Stimulated activated naive CD4-positive, alpha-beta T cell (primary cell): Measurements from ENCODE around the gene CHCHD4.
"Not testable (repeated sequence)": the region's sequence is repeated elsewhere in the genome, so short reads cannot be mapped to it uniquely, and the experiment has no call there.

Source experiments
- DNase-seq, 6 experiments: peaks; one replicate each; lab custom pipeline; 2025; lab: John Stamatoyannopoulos, UW

CHCHD4 gene

GRCh38 chr3:14120111-14120920 lies 4.4 kb downstream of the CHCHD4 start:
- no peak for DNase-seq

- DNase-seq = no peak
Observed at GRCh38 chr3:14119651-14120050, 5.0 kb downstream of the CHCHD4 start.

- no peak for DNase-seq
Observed at GRCh38 chr3:14118400-14119381, 6.0 kb downstream of the CHCHD4 start.

DNA sequence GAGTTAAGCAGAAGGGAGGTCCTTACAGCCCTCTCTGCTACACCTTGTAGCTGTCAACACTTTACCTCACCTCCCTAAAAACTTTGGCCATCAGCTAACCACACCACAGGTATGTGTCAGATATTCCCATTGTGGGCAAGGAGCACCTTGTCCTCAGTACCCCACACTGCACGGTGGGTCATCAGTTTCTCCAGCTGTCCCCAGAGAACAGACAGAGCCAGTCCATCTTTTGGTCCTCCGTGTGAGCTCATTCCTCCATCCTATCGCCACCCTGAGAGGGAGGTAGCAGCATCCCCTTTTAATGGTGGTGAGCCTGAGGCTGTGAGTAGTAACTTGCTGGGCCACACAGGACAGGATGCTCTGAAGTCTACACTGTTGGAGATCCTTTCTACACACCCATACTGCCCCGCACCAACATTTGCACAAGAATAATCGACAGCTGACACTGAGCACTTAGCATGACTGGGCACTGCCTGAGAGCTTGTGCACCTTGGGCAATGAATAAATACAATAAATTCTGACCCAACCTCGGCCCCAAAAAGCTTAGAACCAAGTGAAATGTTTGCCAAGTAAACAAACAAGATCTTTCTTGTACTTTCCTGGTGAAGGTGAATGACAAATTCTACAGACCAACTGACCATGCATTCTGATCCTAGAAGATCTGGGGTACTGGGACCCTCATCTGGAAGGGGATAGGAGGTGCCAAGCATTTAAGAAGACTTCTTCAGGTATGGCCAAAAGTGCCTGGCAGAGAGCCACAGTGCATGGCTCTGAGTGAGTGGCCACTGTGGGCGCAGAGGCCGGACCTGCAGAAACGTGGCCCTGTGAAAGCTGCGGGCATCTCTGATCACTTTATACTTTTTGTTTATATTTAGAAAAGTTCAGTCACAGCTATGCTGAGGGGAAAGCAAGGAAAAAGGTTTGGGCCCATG lies 6.9 kb downstream of the CHCHD4 start:
- no peak for DNase-seq

DNA sequence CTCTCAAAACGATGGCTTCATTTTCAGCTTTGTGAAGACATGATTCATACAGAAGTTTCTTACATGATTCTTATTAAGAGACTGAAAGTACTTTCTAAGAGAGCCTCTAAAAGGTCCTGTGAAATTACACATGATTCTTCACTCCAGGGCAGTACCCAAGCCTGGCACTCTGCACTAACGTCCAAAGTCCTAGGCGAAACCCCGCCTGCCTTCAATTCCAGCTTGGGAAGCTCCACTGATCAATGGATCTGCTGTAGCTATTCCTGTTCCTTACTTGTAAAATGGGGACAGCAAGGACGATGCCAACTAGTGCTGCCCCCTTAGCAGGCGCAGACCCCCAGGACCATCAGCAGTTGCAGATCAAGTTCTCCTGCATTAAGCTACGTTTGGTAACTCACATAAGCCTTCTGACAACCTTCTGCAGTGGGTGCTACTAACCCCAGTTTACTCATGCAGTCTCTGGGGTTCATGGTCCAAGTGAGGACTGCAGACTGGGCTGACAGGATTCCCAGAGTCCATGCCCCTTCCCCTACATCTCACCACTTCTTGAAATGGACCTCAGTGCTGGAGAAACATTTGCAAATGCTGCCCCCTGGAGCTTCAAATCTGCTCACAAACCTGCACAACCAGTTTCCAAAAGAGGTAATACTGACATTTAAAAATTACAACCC lies 10.6 kb downstream of the CHCHD4 start:
- DNase-seq = no peak

DNA sequence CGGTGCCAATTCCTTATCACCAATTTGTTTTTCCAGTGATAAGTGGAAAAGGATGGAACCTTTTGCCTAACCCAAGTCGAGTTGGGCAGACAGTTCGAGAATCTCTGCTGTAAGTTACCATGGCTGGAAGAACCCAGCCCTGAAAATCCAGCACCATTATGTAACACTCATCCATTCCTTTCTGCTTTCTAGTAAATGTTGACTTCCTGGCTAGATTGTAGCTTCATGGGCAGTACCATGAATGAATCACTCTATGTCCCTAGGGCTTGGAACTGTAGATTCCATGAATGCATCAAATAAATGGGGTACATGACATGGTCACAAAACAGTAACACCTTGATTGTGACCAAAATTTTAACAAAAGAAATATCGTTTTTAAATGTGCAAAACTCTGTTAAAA lies 14.0 kb downstream of the CHCHD4 start:
- DNase-seq = no peak

DNA sequence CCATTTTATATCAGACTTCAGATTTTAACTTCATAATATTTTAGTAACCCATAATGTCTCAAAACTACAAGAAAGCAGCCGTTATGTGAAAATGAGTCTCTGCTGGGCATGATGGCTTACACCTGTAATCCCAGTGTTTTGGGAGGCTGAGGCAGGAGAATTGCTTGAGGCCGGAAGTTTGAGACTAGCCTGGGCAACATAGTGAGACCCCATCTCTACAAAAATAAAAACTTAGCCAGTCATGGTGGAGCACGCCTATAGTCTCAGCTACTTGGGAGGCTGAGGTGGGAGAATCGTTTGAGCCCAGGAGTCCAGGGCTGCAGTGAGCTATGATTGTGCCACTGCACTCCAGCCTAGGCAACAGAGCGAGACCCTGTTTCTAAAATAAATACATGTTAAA lies 14.8 kb downstream of the CHCHD4 start:
- not testable (repeated sequence) for DNase-seq

DNA sequence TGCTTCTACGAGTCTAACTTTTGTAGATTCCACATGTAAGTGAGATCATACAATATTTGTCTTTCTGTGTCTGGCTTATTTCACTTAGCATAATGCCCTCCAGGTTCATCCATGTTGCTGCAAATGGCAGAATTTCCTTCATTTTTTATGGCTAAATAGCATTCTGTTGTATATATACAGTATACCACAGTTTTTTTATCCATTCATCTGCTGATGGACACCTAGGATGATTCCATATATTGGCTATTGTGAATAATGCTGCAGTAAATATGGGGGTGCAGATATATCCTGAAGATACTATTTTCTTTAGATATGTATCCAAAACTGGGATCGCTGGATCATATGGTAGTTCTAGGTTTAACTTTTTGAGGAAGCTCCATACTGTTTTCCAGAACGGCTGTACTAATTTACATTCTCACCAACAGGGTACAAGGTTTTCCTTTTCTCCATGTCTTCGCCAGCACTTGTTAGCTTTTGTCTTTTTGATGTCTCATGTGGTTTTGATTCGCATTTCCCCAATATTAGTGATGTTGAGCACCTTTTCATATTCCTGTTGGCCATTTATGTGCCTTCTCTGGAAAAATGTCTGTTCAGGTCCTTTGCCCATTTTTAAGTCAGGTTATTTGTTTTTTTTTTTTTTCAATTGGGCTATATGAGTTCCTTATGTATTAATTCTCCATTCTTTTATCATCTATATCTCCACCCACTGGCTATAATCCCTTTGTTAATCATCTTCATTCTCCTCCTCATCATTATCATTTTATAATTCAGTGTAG lies 26.9 kb downstream of the CHCHD4 start:
- no peak for DNase-seq

- no peak for DNase-seq
Observed at GRCh38 chr3:14096742-14097141, 27.9 kb downstream of the CHCHD4 start.

GRCh38 chr3:14093831-14094230 lies 30.8 kb downstream of the CHCHD4 start:
- no peak for DNase-seq

- no peak for DNase-seq
Observed at GRCh38 chr3:14092464-14092863, 32.2 kb downstream of the CHCHD4 start.

- not testable (repeated sequence) for DNase-seq
Observed at GRCh38 chr3:14091959-14092358, 32.7 kb downstream of the CHCHD4 start.

- DNase-seq = not testable (repeated sequence)
Observed at GRCh38 chr3:14087461-14087860, 37.2 kb downstream of the CHCHD4 start.

DNA sequence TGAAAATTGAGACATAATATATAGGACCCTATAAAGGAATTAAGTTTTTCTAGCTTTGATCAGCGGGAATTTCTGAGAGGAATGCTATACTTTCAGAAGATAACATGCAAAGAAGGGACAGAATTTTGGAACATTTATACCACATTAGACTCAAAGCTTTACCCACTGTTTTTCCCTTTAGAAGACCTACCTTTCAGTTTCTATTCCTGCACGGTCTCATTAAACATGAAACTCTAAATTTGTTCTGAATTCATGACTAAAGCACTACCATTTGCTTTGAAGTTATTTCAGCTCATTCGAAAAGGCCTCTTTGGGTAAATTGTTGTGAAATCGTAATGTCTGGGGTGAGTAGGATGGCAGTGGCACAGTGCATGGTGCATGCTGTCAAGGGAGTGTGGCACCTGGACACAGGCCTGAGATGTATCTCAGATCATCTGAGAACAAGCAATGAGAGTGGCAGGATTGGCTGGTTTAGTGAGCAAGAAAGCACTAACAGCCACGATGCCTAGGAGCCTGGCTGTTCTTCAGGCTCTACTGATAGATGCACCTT lies 42.5 kb downstream of the CHCHD4 start:
- DNase-seq = no peak

DNA sequence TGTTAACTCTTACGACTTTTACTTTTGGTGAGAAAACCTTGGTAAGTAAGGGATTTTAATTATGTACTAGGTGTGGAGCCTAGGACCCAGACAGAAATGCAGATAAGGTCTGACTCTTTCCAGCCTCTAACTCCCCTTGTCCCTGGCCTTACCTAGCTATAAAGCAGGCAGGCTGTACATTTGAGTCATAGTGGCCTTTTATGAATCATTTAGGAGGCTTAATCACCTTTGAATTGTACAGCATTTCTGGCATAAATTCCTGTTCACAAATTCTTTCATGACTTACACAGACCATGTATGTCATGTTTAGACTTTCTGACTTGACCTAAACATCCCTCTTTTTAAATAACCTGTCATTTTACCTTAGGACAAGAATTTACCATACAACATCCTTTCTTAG lies 47.4 kb downstream of the CHCHD4 start:
- DNase-seq = no peak

DNA sequence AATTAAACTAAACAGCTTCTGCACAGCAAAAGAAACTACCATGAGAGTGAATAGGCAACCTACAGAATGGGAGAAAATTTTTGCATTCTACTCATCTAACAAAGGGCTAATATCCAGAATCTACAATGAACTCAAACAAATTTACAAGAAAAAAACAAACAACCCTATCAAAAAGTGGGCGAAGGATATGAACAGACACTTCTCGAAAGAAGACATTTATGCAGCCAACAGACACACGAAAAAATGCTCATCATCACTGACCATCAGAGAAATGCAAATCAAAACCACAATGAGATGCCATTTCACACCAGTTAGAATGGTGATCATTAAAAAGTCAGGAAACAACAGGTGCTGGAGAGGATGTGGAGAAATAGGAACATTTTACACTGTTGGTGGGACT lies 49.4 kb downstream of the CHCHD4 start:
- DNase-seq = not testable (repeated sequence)

GRCh38 chr3:14064910-14065309 lies 59.8 kb downstream of the CHCHD4 start:
- no peak for DNase-seq

GRCh38 chr3:14063152-14063551 lies 61.5 kb downstream of the CHCHD4 start:
- DNase-seq = no peak
